CD14-positive monocyte (primary cell): ENCODE data around the gene STUM. TPM values are rescaled to one million over a fixed set of nuclear protein-coding genes. Genes with fewer than 3 reads are reported as not detected.

Experiments used
- DNase-seq, 3 donors: peaks; one replicate each; pipeline ENCODE4 v3.0.0-alpha.2; 2011 to 2022
- H2AFZ ChIP-seq: 2 replicates; pipeline ENCODE4 v1.6.0; 2012; ENCODE audit warnings: mild to moderate bottlenecking, low read depth, low read length, inconsistent platforms; ENCODE audit not compliant: insufficient read depth, poor library complexity, severe bottlenecking
- H3K27ac ChIP-seq, 2 donors: 1 replicate in 1 of 2; 2 replicates in 1 of 2; pipeline ENCODE4 v1.5.1; 2012 to 2013; ENCODE audit warnings: low read length in 2 of 2, control low read depth in 1 of 2, inconsistent platforms in 1 of 2, low read depth in 1 of 2, mild to moderate bottlenecking in 1 of 2
- H3K27me3 ChIP-seq, 2 donors: one replicate each; pipeline versions ENCODE4 v1.6.0 to v1.6.1; 2011 to 2013; ENCODE audit warnings: low read length in 2 of 2; ENCODE audit not compliant: control insufficient read depth in 2 of 2, insufficient read depth in 2 of 2
- H3K36me3 ChIP-seq, 2 donors: replicated peaks in 1 of 2; 1 replicate in 1 of 2; 2 replicates in 1 of 2; pipeline versions ENCODE4 v1.5.1 to v1.6.1; 2012 to 2013; ENCODE audit warnings: low read length in 2 of 2, control low read depth in 1 of 2, inconsistent platforms in 1 of 2, mild to moderate bottlenecking in 1 of 2; ENCODE audit not compliant: insufficient read depth in 2 of 2, control insufficient read depth in 1 of 2
- H3K4me1 ChIP-seq, 2 donors: 1 replicate in 1 of 2; 2 replicates in 1 of 2; pipeline versions ENCODE4 v1.5.1 to v1.6.1; 2012 to 2013; ENCODE audit warnings: low read length in 2 of 2, control low read depth in 1 of 2, inconsistent platforms in 1 of 2, mild to moderate bottlenecking in 1 of 2, moderate library complexity in 1 of 2; ENCODE audit not compliant: insufficient read depth in 2 of 2, control insufficient read depth in 1 of 2
- H3K4me2 ChIP-seq: replicated peaks from 2 replicates; pipeline ENCODE3; 2012; ENCODE audit warnings: low read length, moderate library complexity, mild to moderate bottlenecking; ENCODE audit not compliant: poor library complexity, severe bottlenecking; ENCODE audit errors: extremely low read depth
- H3K4me3 ChIP-seq, 3 experiments: fragments of 200-600 bp in 1 of 3; sonication (generic) in 1 of 3; replicated peaks in 1 of 3; 1 replicate in 2 of 3; 2 replicates in 1 of 3; pipeline ENCODE4 v1.5.1; 2011 to 2013; ENCODE audit warnings: low read length in 3 of 3, mild to moderate bottlenecking in 3 of 3, control low read depth in 2 of 3, low read depth in 2 of 3, inconsistent platforms in 1 of 3, moderate library complexity in 1 of 3
- H3K79me2 ChIP-seq: 2 replicates; pipeline ENCODE4 v1.6.0; 2012; ENCODE audit warnings: mild to moderate bottlenecking, control low read depth, inconsistent platforms, low read length, moderate library complexity; ENCODE audit not compliant: insufficient read depth
- H3K9ac ChIP-seq: 2 replicates; pipeline ENCODE4 v1.6.0; 2017; ENCODE audit warnings: low read length, mild to moderate bottlenecking; ENCODE audit not compliant: insufficient read depth, poor library complexity, severe bottlenecking
- H3K9me3 ChIP-seq, 2 donors: replicated peaks in 1 of 2; 1 replicate in 1 of 2; 2 replicates in 1 of 2; pipeline versions ENCODE4 v1.5.1 to v1.6.1; 2012 to 2013; ENCODE audit warnings: low read length in 2 of 2, control low read depth in 1 of 2; ENCODE audit not compliant: control insufficient read depth in 1 of 2, insufficient read depth in 1 of 2
- H4K20me1 ChIP-seq: 2 replicates; pipeline ENCODE4 v1.6.0; 2012; ENCODE audit warnings: mild to moderate bottlenecking, low read length, control low read depth, moderate library complexity; ENCODE audit not compliant: insufficient read depth
- H3K27ac Mint-ChIP-seq, 7 donors: one replicate each; pipeline ENCODE4 v1.8.0; 2020; ENCODE audit warnings: mild to moderate bottlenecking in 7 of 7, mixed read lengths in 7 of 7, moderate library complexity in 6 of 7, inconsistent platforms in 2 of 7
- H3K27me3 Mint-ChIP-seq, 3 donors: one replicate each; pipeline ENCODE4 v1.8.0; 2021 to 2022; ENCODE audit warnings: low read depth in 3 of 3, mild to moderate bottlenecking in 3 of 3, mixed read lengths in 3 of 3, moderate library complexity in 3 of 3, inconsistent platforms in 1 of 3
- H3K36me3 Mint-ChIP-seq, 2 donors: one replicate each; pipeline ENCODE4 v1.8.0; 2020; ENCODE audit warnings: mixed read lengths in 2 of 2, inconsistent platforms in 1 of 2, mild to moderate bottlenecking in 1 of 2
- H3K4me1 Mint-ChIP-seq: one replicate; pipeline ENCODE4 v1.8.0; 2020; ENCODE audit warnings: mild to moderate bottlenecking, mixed read lengths
- H3K4me3 Mint-ChIP-seq, 2 donors: one replicate each; pipeline ENCODE4 v1.8.0; 2020; ENCODE audit warnings: mild to moderate bottlenecking in 2 of 2, mixed read lengths in 2 of 2, moderate library complexity in 1 of 2
- H3K9me3 Mint-ChIP-seq, 7 donors: one replicate each; pipeline ENCODE4 v1.8.0; 2020 to 2022; ENCODE audit warnings: mixed read lengths in 7 of 7, mild to moderate bottlenecking in 6 of 7, moderate library complexity in 6 of 7, inconsistent platforms in 2 of 7
- WGBS: methylation state at CpG from one replicate; pipeline ENCODE4 v1.1.5; 2013; ENCODE audit warnings: missing lambda C conversion rate; ENCODE audit not compliant: insufficient coverage; 5-methylcytosine and 5-hydroxymethylcytosine counted together
- intact Hi-C, 2 donors: fragments of 100-400 bp; cut with micrococcal nuclease; formaldehyde crosslinking; loops; one replicate each; pipeline versions ENCODE4 v1.15.0 to v1.15.1; 2023
- polyA plus RNA-seq, 3 donors: library from polyadenylated mRNA; depleted of rRNA in 1 of 3; unstranded in 2 of 3; stranded (reverse) in 1 of 3; fragments of 300-500 nt in 2 of 3; fragments of >200 nt in 1 of 3; fragmentation: Illumina TruSeq in 2 of 3; gene quantifications; 1 replicate in 2 of 3; 2 replicates in 1 of 3; pipeline ENCODE4 v1.2.3, GENCODE V29; 2012 to 2021
- TF ChIP-seq, protein P1 (sequence below): fragments of 200-600 bp; IDR thresholded peaks from one replicate; pipeline ENCODE4 v1.8.0; 2022; ENCODE audit warnings: antibody characterized with exemption, mild to moderate bottlenecking

The STUM gene
- polyA plus RNA-seq, 3 donors: not detected

DNA sequence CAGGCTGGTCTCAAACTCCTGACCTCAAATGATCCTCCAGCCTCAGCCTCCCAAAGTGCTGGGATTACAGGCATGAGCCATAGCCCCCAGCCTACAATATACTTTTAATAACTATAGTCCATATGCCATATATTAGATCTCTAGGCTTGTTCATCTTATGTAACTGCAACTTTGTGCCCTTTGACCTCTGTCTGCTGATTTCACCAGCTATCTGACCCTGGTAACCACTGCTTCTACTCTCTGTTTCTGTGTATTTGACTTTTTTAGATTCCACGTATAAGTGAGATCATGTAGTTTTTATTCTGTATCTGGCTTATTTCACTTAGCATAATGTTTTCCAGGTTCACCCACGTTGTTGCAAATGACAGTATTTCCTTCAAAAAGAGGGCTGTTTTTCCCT is 25.5 kb downstream of the STUM start:
- no peaks in the 10 kb centered on the region for H3K4me1 ChIP-seq
- no peak overlapping the region for H3K27ac ChIP-seq
- no peaks in the 10 kb centered on the region for H3K36me3 ChIP-seq
- H3K4me2 ChIP-seq: no peak overlapping the region
- Mint-ChIP-seq H3K36me3 (no peaks in the 10 kb centered on the region), H3K27ac (no peak overlapping the region), H3K4me1 (peaks cover 3% of the 10 kb centered on the region), H3K27me3 (peaks cover 0 to 7% (median 0%) of the 10 kb centered on the region in 3 donors), H3K9me3 (peaks cover 0 to 3% (median 0%) of the 10 kb centered on the region in 7 donors), H3K4me3 (no peak overlapping the region)
- no peaks in the 10 kb centered on the region for H3K9me3 ChIP-seq
- H3K27me3 ChIP-seq: no peaks in the 10 kb centered on the region
- WGBS: 80% methylated on average over 1 of the region's 2 CpGs
- H4K20me1 ChIP-seq: no peaks in the 10 kb centered on the region
- TF ChIP-seq, protein P1, sequence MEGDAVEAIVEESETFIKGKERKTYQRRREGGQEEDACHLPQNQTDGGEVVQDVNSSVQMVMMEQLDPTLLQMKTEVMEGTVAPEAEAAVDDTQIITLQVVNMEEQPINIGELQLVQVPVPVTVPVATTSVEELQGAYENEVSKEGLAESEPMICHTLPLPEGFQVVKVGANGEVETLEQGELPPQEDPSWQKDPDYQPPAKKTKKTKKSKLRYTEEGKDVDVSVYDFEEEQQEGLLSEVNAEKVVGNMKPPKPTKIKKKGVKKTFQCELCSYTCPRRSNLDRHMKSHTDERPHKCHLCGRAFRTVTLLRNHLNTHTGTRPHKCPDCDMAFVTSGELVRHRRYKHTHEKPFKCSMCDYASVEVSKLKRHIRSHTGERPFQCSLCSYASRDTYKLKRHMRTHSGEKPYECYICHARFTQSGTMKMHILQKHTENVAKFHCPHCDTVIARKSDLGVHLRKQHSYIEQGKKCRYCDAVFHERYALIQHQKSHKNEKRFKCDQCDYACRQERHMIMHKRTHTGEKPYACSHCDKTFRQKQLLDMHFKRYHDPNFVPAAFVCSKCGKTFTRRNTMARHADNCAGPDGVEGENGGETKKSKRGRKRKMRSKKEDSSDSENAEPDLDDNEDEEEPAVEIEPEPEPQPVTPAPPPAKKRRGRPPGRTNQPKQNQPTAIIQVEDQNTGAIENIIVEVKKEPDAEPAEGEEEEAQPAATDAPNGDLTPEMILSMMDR: no peak
- intact Hi-C loops: no loop called here
- H3K4me3 ChIP-seq: no peak overlapping the region
- H2AFZ ChIP-seq: no peak overlapping the region
- H3K9ac ChIP-seq: no peak overlapping the region
- H3K79me2 ChIP-seq: no peaks in the 10 kb centered on the region
- DNase-seq: no peak

DNA sequence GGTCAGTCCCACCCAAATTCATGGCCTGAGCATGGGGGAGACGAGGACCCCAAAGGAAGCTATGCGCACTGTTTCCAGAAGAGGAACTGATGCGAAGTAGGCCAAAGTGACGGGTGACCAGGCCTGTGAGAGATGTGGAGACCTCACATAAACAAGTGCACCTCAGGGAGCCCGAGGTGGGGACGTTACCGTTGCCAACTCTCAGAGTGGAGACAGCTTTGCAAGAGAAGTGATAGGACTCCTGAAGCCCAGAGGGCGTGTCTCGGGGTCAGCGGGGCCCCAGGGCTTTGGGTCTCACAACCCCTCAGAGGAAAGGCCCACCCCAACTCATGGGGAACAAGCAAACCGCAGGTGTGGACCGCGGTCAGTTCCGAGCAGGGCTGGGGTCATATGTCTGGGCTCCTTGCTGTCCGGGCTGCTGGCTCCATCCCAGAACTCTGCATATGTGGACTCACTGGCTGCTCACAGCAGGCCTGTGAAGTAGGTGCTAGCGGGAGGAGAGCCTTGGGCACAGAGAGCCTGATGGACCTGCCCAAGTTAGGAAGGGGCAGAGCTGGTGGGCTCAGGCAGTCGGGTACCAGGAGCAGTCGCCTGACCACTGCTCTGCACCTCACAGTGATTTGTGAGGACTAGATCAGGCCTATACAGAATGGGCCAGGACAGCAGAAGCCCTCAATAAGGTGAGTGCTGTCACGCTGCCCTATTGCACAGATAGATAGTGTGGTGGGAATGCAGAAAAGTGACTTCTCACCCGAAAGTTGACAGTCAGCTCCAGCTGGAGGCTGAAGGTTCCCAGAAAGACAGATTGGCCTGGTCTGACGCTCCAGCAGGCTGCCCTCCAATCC is 26.2 kb downstream of the STUM start:
- no peak overlapping the region for H3K27ac Mint-ChIP-seq
- no peak overlapping the region for H2AFZ ChIP-seq
- no peak overlapping the region for H3K4me3 Mint-ChIP-seq
- H3K27ac ChIP-seq: no peak overlapping the region
- no peaks in the 10 kb centered on the region for H3K36me3 ChIP-seq
- peaks cover 0 to 3% (median 0%) of the 10 kb centered on the region in 7 donors for H3K9me3 Mint-ChIP-seq
- no peak overlapping the region for H3K9ac ChIP-seq
- no peaks in the 10 kb centered on the region for H3K4me1 ChIP-seq
- H3K4me2 ChIP-seq: no peak overlapping the region
- 90% methylated on average over 17 of the region's 21 CpGs for WGBS
- no peak overlapping the region for H3K4me3 ChIP-seq
- H3K79me2 ChIP-seq: no peaks in the 10 kb centered on the region
- no peaks in the 10 kb centered on the region for H3K36me3 Mint-ChIP-seq
- peaks cover 3% of the 10 kb centered on the region for H3K4me1 Mint-ChIP-seq
- peaks cover 0 to 8% (median under 1%) of the 10 kb centered on the region in 3 donors for H3K27me3 Mint-ChIP-seq
- no peaks in the 10 kb centered on the region for H3K9me3 ChIP-seq
- intact Hi-C loops: no loop called here
- TF ChIP-seq, protein P1: no peak
- H4K20me1 ChIP-seq: no peaks in the 10 kb centered on the region
- no peak for DNase-seq
- H3K27me3 ChIP-seq: no peaks in the 10 kb centered on the region
